HepG2 (cell line): ENCODE data around the gene MSANTD2. TPM values are rescaled to one million over a fixed set of nuclear protein-coding genes. Genes with fewer than 3 reads are reported as not detected.

Source experiments
- GPN1 ChIP-seq: sonication (generic); formaldehyde crosslinking; IDR thresholded peaks from 2 replicates; pipeline ENCODE4 v1.5.1; 2020; ENCODE audit warnings: missing genetic modification reagents, borderline replicate concordance
- HNRNPL ChIP-seq: fragments of 200-400 bp; formaldehyde crosslinking; IDR thresholded peaks from 2 replicates; pipeline ENCODE4 v1.6.1; 2017; ENCODE audit warnings: mild to moderate bottlenecking, low read depth, low read length
- KDM1A ChIP-seq: IDR thresholded peaks from 2 replicates; pipeline ENCODE4 v1.6.1; 2016; ENCODE audit warnings: missing compliant biosample characterization
- NCOR1 ChIP-seq: fragments of 200-600 bp; sonication (generic); IDR thresholded peaks from 2 replicates; pipeline ENCODE4 v1.7.0; 2017; ENCODE audit warnings: antibody characterized with exemption, low read length, borderline replicate concordance
- NFRKB ChIP-seq: fragments of 450-650 bp; IDR thresholded peaks from 2 replicates; pipeline ENCODE4 v1.6.1; 2017
- SPEN ChIP-seq: sonication (generic); formaldehyde crosslinking; IDR thresholded peaks from 2 replicates; pipeline ENCODE4 v1.5.1; 2020; ENCODE audit warnings: low read depth, mild to moderate bottlenecking, missing genetic modification reagents
- ZBTB42 ChIP-seq: sonication (generic); formaldehyde crosslinking; IDR thresholded peaks from 2 replicates; pipeline ENCODE4 v1.5.0; 2020; ENCODE audit warnings: mild to moderate bottlenecking, missing genetic modification reagents
- ZNF264 ChIP-seq: sonication (generic); formaldehyde crosslinking; IDR thresholded peaks from 2 replicates; pipeline ENCODE4 v1.4.0; 2020; ENCODE audit warnings: missing genetic modification reagents
- ZNF550 ChIP-seq: sonication (generic); formaldehyde crosslinking; IDR thresholded peaks from 2 replicates; pipeline ENCODE4 v1.4.0; 2020; ENCODE audit warnings: mild to moderate bottlenecking, missing genetic modification reagents, borderline replicate concordance
- ZNF564 ChIP-seq: sonication (generic); formaldehyde crosslinking; IDR thresholded peaks from 2 replicates; pipeline ENCODE4 v1.8.1; 2023; ENCODE audit warnings: mild to moderate bottlenecking, missing genetic modification reagents
- ZNF598 ChIP-seq: sonication (generic); formaldehyde crosslinking; IDR thresholded peaks from 2 replicates; pipeline ENCODE4 v1.5.1; 2020; ENCODE audit warnings: mild to moderate bottlenecking, missing genetic modification reagents, borderline replicate concordance
- ZNF816 ChIP-seq: sonication (generic); formaldehyde crosslinking; IDR thresholded peaks from 2 replicates; pipeline ENCODE4 v1.8.0; 2022; ENCODE audit warnings: missing genetic modification reagents, mild to moderate bottlenecking, borderline replicate concordance
- polyA plus RNA-seq, 8 experiments: library from polyadenylated mRNA; depleted of rRNA in 3 of 8; stranded (reverse) in 7 of 8; unstranded in 1 of 8; fragments of >200 nt; fragmentation: Illumina TruSeq in 4 of 8; extraction: Trizol in 4 of 8; gene quantifications; 2 replicates each; pipeline versions ENCODE4 v1.2.1 to v1.2.3, GENCODE V29; 2011 to 2016; ENCODE audit warnings: low read depth in 4 of 8, missing spikeins in 1 of 8, mixed read lengths in 1 of 8; ENCODE audit not compliant: insufficient read depth in 1 of 8
- total RNA-seq, 5 experiments: library from RNA; depleted of rRNA; stranded (reverse); fragments of >200 nt; fragmentation: Illumina TruSeq; extraction: Trizol; gene quantifications; 2 replicates each; pipeline ENCODE4 v1.2.3, GENCODE V29; 2016; ENCODE audit warnings: low read depth in 1 of 5
- TF ChIP-seq, protein P1 (sequence below): sonication (generic); formaldehyde crosslinking; IDR thresholded peaks from 2 replicates; pipeline ENCODE4 v1.4.0; 2020; ENCODE audit warnings: missing genetic modification reagents, mild to moderate bottlenecking, borderline replicate concordance
- TF ChIP-seq, protein P2 (sequence below): IDR thresholded peaks from 2 replicates; pipeline ENCODE4 v1.6.1; 2016; ENCODE audit warnings: low read depth
- TF ChIP-seq, protein P3 (sequence below): sonication (generic); formaldehyde crosslinking; IDR thresholded peaks from 2 replicates; pipeline ENCODE4 v1.5.1; 2020; ENCODE audit warnings: mild to moderate bottlenecking, missing genetic modification reagents
- TF ChIP-seq, protein P4 (sequence below): sonication (generic); formaldehyde crosslinking; IDR thresholded peaks from 2 replicates; pipeline ENCODE4 v1.5.1; 2020; ENCODE audit warnings: mild to moderate bottlenecking, missing genetic modification reagents, moderate library complexity

The MSANTD2 gene
- total and polyA plus RNA-seq, 2 of the 13 experiments (the other 11 are each of a cell fraction or from before 2014, with no cell fraction given) = 8.7 to 10.1 TPM

- TF ChIP-seq SPEN (CRISPR knock-in tag) = 0 out of 2 replicates have a peak, but pooled peaks have one; percentile 53
- no peak for TF ChIP-seq ZNF816
- TF ChIP-seq, protein P1, sequence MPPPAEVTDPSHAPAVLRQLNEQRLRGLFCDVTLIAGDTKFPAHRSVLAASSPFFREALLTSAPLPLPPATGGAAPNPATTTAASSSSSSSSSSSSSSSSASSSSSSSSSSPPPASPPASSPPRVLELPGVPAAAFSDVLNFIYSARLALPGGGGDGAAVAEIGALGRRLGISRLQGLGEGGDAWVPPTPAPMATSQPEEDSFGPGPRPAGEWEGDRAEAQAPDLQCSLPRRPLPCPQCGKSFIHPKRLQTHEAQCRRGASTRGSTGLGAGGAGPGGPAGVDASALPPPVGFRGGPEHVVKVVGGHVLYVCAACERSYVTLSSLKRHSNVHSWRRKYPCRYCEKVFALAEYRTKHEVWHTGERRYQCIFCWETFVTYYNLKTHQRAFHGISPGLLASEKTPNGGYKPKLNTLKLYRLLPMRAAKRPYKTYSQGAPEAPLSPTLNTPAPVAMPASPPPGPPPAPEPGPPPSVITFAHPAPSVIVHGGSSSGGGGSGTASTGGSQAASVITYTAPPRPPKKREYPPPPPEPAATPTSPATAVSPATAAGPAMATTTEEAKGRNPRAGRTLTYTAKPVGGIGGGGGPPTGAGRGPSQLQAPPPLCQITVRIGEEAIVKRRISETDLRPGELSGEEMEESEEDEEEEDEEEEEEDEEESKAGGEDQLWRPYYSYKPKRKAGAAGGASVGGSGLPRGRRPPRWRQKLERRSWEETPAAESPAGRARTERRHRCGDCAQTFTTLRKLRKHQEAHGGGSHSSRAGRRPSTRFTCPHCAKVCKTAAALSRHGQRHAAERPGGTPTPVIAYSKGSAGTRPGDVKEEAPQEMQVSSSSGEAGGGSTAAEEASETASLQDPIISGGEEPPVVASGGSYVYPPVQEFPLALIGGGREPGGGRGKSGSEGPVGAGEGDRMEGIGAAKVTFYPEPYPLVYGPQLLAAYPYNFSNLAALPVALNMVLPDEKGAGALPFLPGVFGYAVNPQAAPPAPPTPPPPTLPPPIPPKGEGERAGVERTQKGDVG = no peak
- no peak for TF ChIP-seq ZNF550 (CRISPR knock-in tag)
- no peak for TF ChIP-seq HNRNPL
- no peak for TF ChIP-seq NCOR1
- TF ChIP-seq GPN1 (CRISPR knock-in tag) = no peak
- TF ChIP-seq ZBTB42 (CRISPR knock-in tag) = no peak
- TF ChIP-seq NFRKB = no peak
- TF ChIP-seq, protein P2, sequence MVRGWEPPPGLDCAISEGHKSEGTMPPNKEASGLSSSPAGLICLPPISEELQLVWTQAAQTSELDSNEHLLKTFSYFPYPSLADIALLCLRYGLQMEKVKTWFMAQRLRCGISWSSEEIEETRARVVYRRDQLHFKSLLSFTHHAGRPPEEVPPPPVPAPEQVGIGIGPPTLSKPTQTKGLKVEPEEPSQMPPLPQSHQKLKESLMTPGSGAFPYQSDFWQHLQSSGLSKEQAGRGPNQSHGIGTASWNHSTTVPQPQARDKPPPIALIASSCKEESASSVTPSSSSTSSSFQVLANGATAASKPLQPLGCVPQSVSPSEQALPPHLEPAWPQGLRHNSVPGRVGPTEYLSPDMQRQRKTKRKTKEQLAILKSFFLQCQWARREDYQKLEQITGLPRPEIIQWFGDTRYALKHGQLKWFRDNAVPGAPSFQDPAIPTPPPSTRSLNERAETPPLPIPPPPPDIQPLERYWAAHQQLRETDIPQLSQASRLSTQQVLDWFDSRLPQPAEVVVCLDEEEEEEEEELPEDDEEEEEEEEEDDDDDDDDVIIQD = no peak
- TF ChIP-seq ZNF264 (CRISPR knock-in tag) = peak; percentile 19; the same call in 1 of the 2 replicates
- TF ChIP-seq, protein P3, sequence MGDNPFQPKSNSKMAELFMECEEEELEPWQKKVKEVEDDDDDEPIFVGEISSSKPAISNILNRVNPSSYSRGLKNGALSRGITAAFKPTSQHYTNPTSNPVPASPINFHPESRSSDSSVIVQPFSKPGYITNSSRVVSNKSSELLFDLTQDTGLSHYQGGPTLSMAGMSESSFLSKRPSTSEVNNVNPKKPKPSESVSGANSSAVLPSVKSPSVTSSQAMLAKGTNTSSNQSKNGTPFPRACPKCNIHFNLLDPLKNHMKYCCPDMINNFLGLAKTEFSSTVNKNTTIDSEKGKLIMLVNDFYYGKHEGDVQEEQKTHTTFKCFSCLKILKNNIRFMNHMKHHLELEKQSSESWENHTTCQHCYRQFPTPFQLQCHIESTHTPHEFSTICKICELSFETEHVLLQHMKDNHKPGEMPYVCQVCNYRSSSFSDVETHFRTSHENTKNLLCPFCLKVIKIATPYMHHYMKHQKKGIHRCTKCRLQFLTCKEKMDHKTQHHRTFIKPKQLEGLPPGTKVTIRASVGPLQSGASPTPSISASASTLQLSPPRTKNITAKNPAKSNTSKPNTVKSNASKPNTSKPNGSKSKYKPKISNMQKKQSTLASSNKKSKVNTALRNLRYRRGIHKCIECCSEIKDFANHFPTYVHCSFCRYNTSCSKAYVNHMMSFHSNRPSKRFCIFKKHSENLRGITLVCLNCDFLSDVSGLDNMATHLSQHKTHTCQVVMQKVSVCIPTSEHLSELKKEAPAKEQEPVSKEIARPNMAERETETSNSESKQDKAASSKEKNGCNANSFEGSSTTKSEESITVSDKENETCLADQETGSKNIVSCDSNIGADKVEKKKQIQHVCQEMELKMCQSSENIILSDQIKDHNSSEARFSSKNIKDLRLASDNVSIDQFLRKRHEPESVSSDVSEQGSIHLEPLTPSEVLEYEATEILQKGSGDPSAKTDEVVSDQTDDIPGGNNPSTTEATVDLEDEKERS (CRISPR knock-in tag) = no peak
- TF ChIP-seq ZNF598 (CRISPR knock-in tag) = 0 out of 2 replicates have a peak, but pooled peaks have one; percentile 40
- no peak for TF ChIP-seq KDM1A (CRISPR knock-in tag)
- TF ChIP-seq, protein P4, sequence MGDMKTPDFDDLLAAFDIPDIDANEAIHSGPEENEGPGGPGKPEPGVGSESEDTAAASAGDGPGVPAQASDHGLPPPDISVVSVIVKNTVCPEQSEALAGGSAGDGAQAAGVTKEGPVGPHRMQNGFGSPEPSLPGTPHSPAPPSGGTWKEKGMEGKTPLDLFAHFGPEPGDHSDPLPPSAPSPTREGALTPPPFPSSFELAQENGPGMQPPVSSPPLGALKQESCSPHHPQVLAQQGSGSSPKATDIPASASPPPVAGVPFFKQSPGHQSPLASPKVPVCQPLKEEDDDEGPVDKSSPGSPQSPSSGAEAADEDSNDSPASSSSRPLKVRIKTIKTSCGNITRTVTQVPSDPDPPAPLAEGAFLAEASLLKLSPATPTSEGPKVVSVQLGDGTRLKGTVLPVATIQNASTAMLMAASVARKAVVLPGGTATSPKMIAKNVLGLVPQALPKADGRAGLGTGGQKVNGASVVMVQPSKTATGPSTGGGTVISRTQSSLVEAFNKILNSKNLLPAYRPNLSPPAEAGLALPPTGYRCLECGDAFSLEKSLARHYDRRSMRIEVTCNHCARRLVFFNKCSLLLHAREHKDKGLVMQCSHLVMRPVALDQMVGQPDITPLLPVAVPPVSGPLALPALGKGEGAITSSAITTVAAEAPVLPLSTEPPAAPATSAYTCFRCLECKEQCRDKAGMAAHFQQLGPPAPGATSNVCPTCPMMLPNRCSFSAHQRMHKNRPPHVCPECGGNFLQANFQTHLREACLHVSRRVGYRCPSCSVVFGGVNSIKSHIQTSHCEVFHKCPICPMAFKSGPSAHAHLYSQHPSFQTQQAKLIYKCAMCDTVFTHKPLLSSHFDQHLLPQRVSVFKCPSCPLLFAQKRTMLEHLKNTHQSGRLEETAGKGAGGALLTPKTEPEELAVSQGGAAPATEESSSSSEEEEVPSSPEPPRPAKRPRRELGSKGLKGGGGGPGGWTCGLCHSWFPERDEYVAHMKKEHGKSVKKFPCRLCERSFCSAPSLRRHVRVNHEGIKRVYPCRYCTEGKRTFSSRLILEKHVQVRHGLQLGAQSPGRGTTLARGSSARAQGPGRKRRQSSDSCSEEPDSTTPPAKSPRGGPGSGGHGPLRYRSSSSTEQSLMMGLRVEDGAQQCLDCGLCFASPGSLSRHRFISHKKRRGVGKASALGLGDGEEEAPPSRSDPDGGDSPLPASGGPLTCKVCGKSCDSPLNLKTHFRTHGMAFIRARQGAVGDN (CRISPR knock-in tag) = 0 out of 2 replicates have a peak, but pooled peaks have one; percentile 24
- no peak for TF ChIP-seq ZNF564 (CRISPR knock-in tag)
These were observed 41.6 kb downstream of the MSANTD2 start (continued) for GRCh38 chr11:124758355-124759265.
